HG02981 (cell line): ENCODE results near the gene UNKL.
A peak's percentile ranks its signal among the peaks of the same experiment; 100 is the strongest.

Source experiments
- ATAC-seq: cut with Tn5 transposase; IDR thresholded peaks from one replicate; pipeline ENCODE4 v1.9.1; 2021; ENCODE audit warnings: mild to moderate bottlenecking, moderate library complexity; ENCODE audit not compliant: unreplicated experiment

The UNKL gene

GRCh38 chr16:1407753-1408152 lies 6.8 kb downstream of the UNKL start:
- ATAC-seq, result no peak

- ATAC-seq, result no peak
Measured at GRCh38 chr16:1403733-1404132, 10.8 kb downstream of the UNKL start.

- ATAC-seq, result no peak
Measured at GRCh38 chr16:1403036-1403435, 11.5 kb downstream of the UNKL start.

- ATAC-seq, result no peak
Measured at GRCh38 chr16:1401758-1402154, 12.7 kb downstream of the UNKL start.

GRCh38 chr16:1401061-1401757 lies 13.3 kb downstream of the UNKL start:
- ATAC-seq, result no peak

GRCh38 chr16:1398826-1399581 lies 15.5 kb downstream of the UNKL start:
- no peak for ATAC-seq

- ATAC-seq, result no peak
Measured at GRCh38 chr16:1398351-1398750, 16.2 kb downstream of the UNKL start.

GRCh38 chr16:1397779-1398178 lies 16.7 kb downstream of the UNKL start:
- no peak for ATAC-seq

- ATAC-seq, result no peak
Measured at GRCh38 chr16:1395444-1396031, 19.0 kb downstream of the UNKL start.

GRCh38 chr16:1394367-1394951 lies 20.0 kb downstream of the UNKL start:
- no peak for ATAC-seq

- ATAC-seq, result no peak
Measured at GRCh38 chr16:1393613-1394176, 20.8 kb downstream of the UNKL start.

GRCh38 chr16:1392826-1393225 lies 21.7 kb downstream of the UNKL start:
- no peak for ATAC-seq

- ATAC-seq, result no peak
Measured at GRCh38 chr16:1390239-1390779, 24.2 kb downstream of the UNKL start.

GRCh38 chr16:1389762-1390161 lies 24.7 kb downstream of the UNKL start:
- no peak for ATAC-seq

- no peak for ATAC-seq
Measured at GRCh38 chr16:1387331-1387730, 27.2 kb downstream of the UNKL start.

GRCh38 chr16:1385232-1385631 lies 29.3 kb downstream of the UNKL start:
- no peak for ATAC-seq

GRCh38 chr16:1383556-1383955 lies 30.9 kb downstream of the UNKL start:
- ATAC-seq, result no peak

GRCh38 chr16:1381612-1382406 lies 32.7 kb downstream of the UNKL start:
- ATAC-seq, result no peak

- no peak for ATAC-seq
Measured at GRCh38 chr16:1380195-1380594, 34.3 kb downstream of the UNKL start.

GRCh38 chr16:1379304-1380076 lies 35.0 kb downstream of the UNKL start:
- ATAC-seq, result peak; percentile 54
